Hepatic stellate cell (primary cell): ENCODE data around the gene KLHL8.
"Not testable (repeated sequence)": the region's sequence is repeated elsewhere in the genome, so short reads cannot be mapped to it uniquely, and the experiment has no call there.

Source experiments
- DNase-seq: peaks from one replicate; pipeline ENCODE4 v3.0.0; 2011; ENCODE audit warnings: low spot score

Gene KLHL8

DNA sequence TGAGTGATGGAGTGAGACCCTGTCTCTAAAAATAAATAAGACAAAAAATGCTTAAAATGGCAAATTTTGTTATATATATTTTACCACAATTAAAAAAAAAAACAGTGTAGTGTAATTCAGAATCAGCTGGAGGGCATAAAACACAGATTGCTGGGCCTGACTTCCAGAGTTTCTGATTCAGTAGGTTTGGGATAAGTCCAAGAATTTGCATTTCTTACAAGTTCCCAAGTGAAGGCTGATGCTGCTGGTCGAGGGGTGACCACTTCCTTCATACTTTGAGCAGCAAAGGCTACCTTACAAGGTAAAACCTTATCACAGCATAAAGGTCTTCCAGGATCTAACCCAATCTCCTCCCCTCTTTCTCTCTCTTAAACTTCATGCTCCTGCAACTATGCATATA lies 40.7 kb downstream of the KLHL8 start:
- no peak for DNase-seq

DNA sequence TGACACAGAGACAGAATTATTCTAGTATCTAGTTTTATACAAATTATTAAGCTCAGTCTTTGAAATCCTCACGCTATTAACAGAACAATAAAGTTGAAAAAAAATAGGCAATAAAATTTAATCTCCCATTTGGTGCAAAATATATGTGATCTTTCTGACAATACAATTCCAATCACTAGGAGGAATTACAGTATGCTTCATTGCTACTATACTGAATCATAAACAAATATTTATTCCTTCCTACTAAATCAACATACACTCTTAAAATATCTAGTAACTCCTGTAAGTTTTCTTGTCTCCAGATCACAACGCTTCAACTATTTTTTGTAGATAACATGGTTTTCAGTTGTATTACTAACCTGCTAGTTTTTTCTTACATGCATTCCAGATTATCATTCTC lies 45.7 kb downstream of the KLHL8 start:
- no peak for DNase-seq

DNA sequence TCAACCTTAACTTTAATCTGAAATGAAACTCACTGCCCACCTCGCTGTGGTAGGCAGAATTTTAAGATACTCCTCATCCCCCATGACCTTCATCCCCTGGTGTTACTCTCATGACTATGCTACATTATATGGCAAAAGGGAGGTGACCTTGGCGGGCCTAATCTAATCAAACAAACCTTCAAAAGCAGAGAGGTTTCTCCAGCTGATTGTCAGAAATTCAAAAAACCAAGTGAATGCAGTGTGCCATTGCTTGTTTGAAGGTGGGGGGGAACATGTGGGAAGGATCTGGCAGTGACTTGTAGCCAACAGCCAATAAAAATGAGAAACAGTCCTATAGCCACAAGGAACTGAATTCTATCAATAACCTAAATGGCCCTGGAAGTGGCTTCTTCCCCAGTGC lies 48.5 kb downstream of the KLHL8 start:
- no peak for DNase-seq

DNA sequence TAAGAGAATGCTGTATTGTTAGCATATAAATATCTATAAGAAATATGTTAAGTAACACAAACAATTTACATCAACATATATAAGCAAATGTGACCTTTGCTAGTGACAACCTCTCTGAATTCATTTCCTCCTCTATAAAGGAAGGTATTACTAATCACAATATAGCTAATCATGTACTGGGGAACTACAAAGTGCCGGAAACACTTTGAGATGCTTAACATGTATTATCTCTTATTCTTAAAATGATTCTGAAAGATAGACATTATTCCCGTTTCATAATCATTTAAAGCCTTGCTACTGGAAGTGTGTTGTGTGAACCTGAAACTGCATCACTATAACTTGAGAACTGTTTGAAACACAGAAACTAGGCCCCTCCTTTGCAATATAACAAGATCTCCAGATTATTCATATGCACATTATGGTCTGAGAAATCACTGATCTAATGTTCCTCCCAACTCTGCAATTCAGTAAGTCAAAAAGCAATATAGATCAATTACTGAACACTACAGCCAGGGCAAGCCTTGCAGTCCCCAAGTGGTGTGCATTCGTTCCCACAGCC lies 54.0 kb downstream of the KLHL8 start:
- no peak for DNase-seq

DNA sequence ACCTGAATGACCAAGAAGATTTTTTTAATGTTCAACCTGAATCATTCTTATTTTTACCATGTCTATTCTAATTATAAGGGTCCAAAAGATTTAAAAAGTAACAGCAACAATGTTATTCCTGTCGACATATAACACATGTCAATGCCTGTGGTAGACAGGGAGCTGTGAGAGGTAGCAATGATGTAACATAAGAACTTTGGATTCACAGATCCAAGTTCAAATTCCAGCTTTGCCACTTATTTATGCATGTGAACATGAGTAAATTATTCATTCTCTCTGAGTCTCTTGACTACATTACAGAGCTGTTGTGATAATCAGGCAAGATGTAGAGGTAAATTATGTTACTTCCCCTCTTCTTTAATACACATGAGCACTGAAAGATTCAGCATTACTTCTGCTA lies 54.5 kb downstream of the KLHL8 start:
- no peak for DNase-seq

DNA sequence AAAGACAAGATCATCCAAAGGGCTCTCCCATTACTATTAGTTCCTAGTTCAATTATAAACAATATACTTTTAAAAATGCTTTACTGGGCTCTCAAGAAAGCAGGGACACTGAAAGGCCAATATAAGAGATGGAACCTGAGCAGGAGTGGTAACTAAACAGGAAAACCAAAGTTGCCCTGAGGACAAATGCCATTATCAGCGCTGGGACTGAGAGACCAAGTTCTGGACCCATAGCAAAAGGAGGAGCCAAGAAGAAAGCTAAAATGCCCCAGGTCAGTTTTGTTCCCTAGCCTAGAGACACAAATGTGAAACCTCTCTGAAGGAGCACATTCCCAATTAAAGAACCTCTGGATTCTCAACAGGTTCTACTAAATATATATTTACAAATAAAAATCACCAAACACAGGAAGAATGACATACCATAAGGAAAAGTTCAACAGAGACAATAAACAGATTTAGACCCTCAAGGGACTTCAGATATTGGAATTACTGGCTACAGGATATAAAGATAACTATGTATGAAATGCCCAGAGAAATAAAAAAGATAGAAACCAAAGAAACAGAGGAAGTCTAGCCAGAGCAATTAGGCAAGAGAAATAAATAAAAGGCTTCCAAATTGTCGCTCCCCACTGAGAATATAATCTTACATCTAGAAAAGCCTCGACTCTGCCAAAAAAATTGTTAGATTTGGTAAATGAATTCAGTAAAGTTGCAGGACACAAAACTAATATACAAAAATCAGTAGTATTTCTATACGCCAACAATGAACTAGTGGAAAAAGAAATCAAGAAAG lies 67.1 kb downstream of the KLHL8 start:
- DNase-seq, result no peak

DNA sequence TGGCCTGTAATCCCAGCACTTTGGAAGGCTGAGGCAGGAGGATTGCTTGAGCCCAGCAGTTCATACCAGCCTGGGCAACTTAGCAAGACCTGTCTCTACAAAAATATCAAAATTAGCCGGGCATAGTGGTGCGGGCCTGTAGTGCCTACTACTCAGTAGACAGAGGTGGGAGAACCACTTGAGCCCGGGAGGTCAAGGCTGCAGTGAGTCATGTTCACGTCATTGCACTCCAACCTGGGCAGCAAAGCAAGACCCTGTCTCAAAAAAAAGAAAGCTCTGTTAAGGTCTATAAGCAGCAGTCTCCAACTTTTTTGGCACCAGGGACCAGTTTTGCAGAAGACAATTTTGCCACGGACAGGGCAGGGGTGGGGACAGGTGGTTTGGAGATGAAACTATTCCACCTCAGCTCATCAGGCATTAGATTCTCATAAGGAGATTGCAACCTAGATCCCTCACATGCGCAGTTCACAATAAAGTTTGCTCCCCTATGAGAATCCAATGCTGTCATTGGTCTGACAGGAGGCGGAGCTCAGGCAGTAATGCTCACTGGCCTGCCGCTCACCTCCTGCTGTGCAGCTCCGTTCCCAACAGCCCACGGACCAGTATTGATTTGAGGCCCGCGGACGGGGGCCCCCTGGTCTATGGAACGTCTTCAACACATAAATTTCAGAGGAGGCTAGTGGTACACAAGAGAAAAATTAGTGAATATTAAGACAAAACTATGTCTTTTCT lies 67.9 kb downstream of the KLHL8 start:
- DNase-seq, result no peak

DNA sequence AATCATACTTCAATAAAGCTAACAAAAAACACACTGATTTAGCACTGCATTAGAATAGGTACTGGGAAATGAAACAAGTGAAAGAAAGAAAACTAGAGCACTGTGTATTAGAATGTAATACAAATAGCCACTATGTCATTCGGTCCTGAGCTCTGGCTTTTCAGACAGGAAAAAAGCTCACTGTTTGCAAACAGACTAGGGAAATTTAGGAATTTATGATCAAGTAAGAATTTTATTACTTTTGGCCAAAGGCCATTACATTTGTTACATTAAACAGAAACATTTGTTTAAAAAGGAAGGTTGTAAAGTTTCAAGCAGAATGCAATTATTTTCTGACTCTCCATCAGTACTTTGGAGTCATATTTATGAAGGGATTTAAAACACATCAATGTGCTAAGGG lies 68.7 kb downstream of the KLHL8 start:
- DNase-seq, result no peak

DNA sequence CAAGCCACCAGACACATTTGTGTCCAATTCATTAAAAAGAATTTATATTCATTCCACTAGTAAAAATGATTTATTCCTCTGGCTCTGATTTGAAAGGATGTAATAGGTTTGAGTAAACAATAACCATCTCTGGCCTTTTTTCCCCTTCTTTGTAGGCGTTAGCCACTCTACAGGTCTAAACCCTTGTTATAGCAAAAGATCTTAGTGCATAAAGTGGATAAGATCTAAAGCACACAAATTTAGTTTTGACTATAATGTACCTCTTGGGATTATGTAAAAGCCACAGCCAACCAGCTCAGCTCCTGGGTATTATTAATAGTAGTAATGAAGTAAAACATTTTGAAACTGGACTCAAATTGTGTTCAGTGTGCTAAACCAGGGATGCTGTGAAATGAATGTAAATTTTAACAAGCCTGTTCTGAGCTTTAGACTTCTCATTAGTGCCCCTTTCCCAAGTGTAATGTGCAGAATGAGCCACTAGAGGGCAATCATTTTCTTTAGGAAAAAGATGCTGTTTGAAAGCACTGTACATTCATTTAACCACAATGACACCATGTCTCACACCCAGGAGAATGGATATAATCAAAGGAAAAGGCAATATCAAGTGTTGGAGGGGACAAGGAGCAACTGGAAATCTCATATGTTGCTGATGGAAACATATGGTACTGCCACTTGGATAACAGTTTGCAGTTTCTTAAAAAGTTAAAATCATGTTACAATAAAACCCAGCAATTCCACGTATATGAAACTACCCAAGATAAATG lies 69.7 kb downstream of the KLHL8 start:
- peak; percentile 43 for DNase-seq

DNA sequence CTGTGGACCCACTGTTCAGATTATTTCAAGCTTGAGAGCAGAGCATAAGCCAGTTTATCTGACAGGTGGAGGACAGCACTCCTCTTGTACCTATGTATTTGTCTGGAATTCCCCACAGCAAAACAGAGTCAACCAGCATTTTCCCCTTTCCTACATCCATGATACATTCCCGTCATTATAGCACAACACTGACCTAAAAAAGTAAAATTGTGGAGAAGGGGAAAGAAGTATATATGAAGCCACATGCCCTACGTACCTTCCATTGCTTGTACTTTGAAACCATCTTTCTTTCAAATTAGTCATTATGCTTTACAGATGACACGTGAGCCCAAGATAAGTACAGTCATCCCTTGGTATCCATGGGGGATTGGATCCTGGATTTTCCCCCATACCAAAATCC lies 73.3 kb downstream of the KLHL8 start:
- no peak for DNase-seq

DNA sequence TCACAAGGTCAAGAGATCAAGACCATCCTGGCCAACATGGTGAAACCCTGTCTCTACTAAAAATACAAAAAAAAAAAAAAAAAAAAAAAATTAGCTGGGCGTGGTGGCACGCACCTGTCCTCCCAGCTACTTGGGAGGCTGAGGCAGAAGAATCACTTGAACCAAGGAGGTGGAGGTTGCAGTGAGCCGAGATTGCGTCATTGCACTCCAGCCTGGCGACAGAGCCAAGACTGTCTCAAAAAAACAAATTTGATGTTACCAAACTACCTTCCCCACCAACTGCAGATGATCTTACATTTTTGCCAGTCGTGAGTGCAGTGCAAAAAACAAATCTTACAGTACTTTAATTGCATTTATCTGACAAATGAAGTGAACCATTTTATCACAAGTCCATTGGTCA lies 74.5 kb downstream of the KLHL8 start:
- not testable (repeated sequence) for DNase-seq

DNA sequence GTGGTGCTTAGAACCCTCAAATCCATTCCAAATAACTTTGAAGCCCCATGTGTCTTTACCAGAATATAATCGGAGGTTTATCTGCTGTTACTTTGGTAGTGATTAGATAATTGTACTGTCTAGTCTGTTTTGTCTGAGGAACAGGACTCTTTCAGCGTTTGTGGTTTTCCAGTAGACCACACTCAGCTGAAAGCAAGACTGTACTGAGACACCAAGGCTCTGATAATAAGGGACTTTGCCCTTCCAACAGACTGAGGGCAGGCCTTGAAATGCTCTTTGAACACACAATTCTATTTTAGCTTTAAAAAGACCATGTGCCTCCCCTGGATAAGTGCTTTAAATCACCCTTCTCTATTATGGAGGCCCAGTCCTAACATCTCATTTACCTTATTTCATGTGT lies 76.1 kb downstream of the KLHL8 start:
- DNase-seq, result no peak

DNA sequence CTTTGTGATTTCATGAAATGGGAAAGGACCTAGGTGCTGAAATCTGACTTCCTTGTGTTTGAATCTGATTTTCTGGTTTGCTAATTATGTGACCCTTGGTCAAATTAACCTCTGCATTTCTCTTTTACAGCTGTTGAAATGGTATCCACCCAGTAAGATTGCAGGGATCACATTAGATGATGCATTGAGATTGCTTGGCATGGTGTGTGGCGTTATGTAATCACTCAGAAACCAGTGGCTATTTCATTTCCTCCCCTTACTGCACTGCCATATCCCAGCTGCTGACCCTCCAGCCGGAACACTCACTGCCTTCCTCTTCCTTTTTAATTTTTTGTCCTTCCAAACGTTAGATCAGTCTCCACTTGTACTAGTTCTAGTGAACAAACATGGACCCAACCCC lies 79.0 kb downstream of the KLHL8 start:
- DNase-seq, result no peak

DNA sequence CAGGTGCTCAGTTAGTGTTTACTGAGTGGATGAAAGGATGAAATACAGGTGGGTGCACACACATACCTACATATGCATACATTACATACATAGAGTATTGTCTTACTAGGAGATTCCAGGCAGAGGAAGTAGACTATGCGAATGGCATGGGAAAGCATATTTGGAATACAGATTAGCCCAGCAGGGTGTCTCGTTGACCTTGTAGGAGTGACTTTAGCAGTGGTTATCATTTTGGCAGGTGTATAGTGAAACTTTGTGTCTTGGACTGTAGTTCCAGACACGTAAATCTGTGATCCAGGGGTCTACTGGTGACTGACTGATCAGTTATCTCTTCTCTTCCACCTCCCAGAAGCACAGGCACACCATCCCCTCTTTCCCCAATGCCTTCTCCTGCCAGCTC lies 86.3 kb downstream of the KLHL8 start:
- DNase-seq, result no peak

DNA sequence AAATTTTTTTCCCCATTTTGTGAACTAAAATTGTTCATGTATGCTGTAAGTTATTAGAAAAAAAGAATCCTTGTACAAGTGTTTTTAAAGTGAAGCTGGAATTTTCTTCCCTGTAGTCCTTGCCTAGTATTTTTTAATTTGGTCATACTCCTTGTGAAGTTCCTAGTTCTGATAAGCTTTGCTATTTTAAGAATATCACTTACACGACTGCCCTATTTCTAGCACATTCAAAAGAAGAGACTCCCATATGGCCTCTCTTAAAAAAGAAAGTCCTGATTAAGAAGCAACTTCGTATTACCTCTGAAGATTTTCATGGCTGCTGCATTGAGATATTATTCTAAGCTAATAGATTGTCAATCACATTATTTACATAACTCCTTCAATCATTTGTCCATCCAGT lies 87.2 kb downstream of the KLHL8 start:
- DNase-seq, result no peak

DNA sequence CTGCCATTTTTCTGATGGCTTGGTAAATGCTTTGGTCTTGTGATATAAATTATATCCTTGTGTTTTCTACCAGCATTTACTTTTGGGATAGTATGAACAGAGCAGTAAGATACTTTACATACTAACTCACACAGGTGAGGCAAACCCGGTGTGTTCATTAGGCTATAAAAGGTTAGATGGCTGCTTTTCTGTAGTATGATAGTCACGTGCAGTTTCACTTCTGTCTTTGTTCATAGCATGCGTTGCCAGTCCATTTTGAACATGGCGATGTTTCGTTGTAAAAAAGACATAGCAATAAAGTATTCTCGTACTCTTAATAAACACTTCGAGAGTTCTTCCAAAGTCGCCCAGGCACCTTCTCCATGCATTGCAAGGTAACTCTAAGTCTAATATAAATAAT lies 88.4 kb downstream of the KLHL8 start:
- DNase-seq, result no peak

DNA sequence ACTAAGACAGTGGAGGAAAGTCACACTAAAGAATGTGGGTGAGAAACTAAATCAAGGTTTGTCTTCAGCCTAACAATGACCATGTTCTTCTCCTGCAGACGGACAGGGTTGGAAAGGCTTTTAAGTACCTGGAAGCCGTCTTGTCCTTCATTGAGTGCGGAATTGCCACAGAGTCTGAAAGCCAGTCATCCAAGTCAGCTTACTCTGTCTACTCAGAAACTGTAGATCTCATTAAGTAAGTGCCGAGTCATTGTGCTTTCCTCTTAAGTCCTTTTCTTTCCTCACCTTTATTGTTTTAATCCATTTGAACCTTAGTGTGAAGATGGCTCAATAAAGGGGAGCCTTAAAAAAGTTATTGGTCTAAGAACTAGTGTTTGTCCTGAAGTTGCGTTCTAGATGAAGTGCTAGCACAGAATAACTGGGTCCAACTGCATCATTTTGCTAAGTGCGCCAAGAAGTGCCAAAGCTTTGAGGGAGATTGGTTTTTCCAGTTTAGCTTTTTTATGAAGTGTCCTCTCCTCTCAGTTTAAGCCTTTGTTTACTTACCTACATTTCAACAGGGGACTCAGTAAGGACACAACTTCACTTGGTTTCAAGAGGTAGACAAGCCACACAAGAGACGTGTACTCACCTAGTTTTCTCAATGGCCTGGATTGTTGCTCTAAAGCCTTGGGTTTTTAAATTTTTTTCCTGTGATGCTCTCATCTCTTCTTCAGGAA lies 89.3 kb downstream of the KLHL8 start:
- DNase-seq, result no peak

DNA sequence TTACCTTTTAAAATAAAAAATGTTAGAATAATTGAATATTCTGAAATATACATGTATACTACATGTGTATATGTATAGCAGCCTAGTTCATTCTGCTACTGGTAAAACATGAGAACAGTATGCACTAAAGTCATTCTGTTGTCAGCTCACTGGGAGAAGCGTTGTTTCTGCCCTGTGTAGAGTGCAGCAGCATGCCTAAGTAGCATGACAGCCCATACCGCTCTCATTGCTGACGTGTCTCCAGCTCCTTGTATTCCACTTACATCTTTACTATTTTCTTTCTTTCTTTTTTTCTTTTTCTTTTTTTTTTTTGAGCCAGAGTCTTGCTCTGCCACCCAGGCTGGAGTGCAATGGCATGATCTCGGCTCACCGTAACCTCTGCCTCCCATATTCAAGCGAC lies 90.7 kb downstream of the KLHL8 start:
- DNase-seq, result no peak

DNA sequence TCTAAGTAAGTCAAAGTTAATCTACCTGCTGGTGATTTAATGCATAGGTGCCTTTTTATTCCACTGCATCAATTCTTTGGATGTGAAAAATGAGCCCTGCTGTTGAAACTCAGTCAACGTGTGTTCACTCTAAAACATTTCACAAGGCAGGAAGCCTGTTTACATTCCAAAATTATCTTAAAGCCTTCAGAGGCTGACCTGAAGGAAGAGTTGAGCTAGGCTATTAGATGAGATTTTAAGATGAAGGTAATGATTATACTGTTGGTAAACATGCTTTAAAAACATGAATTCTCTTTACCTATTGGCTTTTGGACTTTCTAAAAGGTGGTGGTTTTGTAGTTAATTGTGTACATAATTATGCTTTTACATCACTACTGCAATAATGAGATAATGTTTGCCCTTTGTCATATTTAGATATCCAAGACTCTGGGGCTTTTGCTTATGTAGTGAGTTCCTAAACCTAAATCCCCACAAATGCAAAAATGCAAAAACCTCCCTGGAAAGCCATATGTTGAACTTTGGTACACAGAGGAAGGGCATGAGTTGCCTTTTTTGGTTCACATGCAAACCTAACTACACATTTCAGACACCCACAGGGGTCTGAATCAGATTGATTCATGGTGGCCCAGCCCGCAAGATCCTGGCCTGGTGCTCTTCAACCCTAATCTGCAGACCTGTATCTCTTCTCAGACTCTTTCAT lies 92.3 kb downstream of the KLHL8 start:
- DNase-seq, result no peak

DNA sequence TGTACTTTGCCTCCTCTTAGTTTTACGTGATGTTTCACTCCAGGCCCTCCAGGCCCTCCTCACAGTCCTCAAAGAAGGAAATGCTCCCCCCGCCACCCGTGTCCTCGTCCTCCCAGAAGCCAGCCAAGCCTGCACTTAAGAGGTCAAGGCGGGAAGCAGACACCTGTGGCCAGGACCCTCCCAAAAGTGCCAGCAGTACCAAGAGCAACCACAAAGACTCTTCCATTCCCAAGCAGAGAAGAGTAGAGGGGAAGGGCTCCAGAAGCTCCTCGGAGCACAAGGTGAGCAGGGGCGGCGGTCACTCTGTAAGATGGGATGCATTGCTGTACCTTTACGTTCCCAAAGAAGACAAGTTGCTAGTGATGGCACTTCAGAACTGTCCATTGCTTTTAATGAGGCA lies 94.4 kb downstream of the KLHL8 start:
- DNase-seq, result no peak

DNA sequence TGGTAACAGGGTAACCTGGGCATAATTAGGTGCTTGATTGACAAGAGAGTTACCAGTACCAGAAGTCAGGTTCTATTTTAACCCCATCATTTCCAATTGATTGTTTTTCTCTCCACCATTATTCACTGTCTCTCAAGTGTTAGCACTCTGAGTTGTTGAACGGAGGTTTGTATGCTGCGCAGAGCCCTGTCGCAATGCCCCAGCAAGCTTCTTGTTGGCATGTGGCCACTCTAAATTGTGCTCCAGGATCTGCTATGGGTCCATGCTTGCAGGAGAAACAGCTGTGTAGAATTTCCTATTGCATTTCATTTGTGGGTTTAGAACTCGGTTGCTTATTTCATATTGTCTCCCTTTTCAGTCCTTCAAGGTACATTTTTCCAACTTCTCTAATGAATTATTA lies 98.2 kb downstream of the KLHL8 start:
- DNase-seq, result no peak
